B cell (primary cell): ENCODE data around the gene GSDMA. TPM values are rescaled to one million over a fixed set of nuclear protein-coding genes. Genes with fewer than 3 reads are reported as not detected.

ENCODE experiments used
- ATAC-seq: fragments of 200-7000 bp; cut with Tn5 transposase; one replicate; pipeline ENCODE4 v1.10.0; 2021; ENCODE audit warnings: low read depth, mild to moderate bottlenecking, moderate number of reproducible peaks, moderate library complexity
- CTCF ChIA-PET: fragments of 350-600 bp; sonication (Branson Sonifier 250); formaldehyde crosslinking; loops from one replicate; lab custom pipeline; 2021; ENCODE audit warnings: antibody characterized with exemption, inconsistent platforms; lab: Charles Lee
- POLR2A ChIA-PET: fragments of 350-600 bp; sonication (Branson Sonifier 250); formaldehyde crosslinking; loops from one replicate; lab custom pipeline; 2021; ENCODE audit warnings: antibody characterized with exemption; lab: Charles Lee
- DNase-seq: peaks from one replicate; pipeline ENCODE4 v3.0.0; 2013
- H2AFZ ChIP-seq: 2 replicates; pipeline ENCODE4 v1.6.1; 2012; ENCODE audit warnings: mild to moderate bottlenecking, low read depth, low read length; ENCODE audit not compliant: insufficient read depth, poor library complexity, severe bottlenecking
- H3K27ac ChIP-seq, 2 donors: 1 replicate in 1 of 2; 2 replicates in 1 of 2; pipeline ENCODE4 v1.5.1; 2012 to 2013; ENCODE audit warnings: low read length in 2 of 2, mild to moderate bottlenecking in 2 of 2, moderate library complexity in 1 of 2
- H3K27me3 ChIP-seq, 4 experiments: fragments of 200-600 bp in 1 of 4; sonication (generic) in 1 of 4; replicated peaks in 1 of 4; 1 replicate in 2 of 4; 2 replicates in 2 of 4; pipeline versions ENCODE4 v1.6.1 to v1.7.0; 2013 to 2016; ENCODE audit warnings: low read length in 3 of 4, mild to moderate bottlenecking in 2 of 4, mixed read lengths in 1 of 4, moderate library complexity in 1 of 4; ENCODE audit not compliant: insufficient read depth in 4 of 4, control insufficient read depth in 3 of 4; ENCODE audit errors: control extremely low read depth in 1 of 4
- H3K36me3 ChIP-seq, 2 experiments: replicated peaks in 1 of 2; 1 replicate in 1 of 2; 2 replicates in 1 of 2; pipeline versions ENCODE4 v1.6.1 to v1.7.1; 2013; ENCODE audit warnings: low read length in 1 of 2; ENCODE audit not compliant: insufficient read depth in 2 of 2, control insufficient read depth in 1 of 2; ENCODE audit errors: control extremely low read depth in 1 of 2, extremely low read depth in 1 of 2
- H3K4me1 ChIP-seq, 2 donors: fragments of 200-600 bp in 1 of 2; sonication (generic) in 1 of 2; 1 replicate in 1 of 2; 2 replicates in 1 of 2; pipeline versions ENCODE4 v1.5.1 to v1.6.1; 2013 to 2017; ENCODE audit warnings: low read length in 2 of 2; ENCODE audit not compliant: control insufficient read depth in 2 of 2, insufficient read depth in 2 of 2
- H3K4me2 ChIP-seq: replicated peaks from 2 replicates; pipeline ENCODE3; 2012; ENCODE audit warnings: mild to moderate bottlenecking, low read depth, low read length; ENCODE audit not compliant: poor library complexity, severe bottlenecking
- H3K4me3 ChIP-seq, 5 experiments: fragments of 200-600 bp in 1 of 5; sonication (generic) in 1 of 5; 1 replicate in 3 of 5; 2 replicates in 2 of 5; pipeline versions ENCODE4 v1.5.1 to v1.7.0; 2011 to 2016; ENCODE audit warnings: low read length in 4 of 5, mild to moderate bottlenecking in 4 of 5, low read depth in 2 of 5, control low read depth in 1 of 5, moderate library complexity in 1 of 5; ENCODE audit not compliant: insufficient read depth in 1 of 5; ENCODE audit errors: control extremely low read depth in 1 of 5, extremely low read depth in 1 of 5
- H3K79me2 ChIP-seq: fragments of 200-600 bp; sonication (generic); one replicate; pipeline ENCODE4 v1.6.0; 2016; ENCODE audit warnings: low read length; ENCODE audit not compliant: control insufficient read depth, insufficient read depth
- H3K9ac ChIP-seq: fragments of 200-600 bp; sonication (generic); 2 replicates; pipeline ENCODE4 v1.6.1; 2017; ENCODE audit warnings: mild to moderate bottlenecking, low read length, moderate library complexity
- H3K9me3 ChIP-seq, 3 donors: one replicate each; pipeline versions ENCODE4 v1.6.1 to v1.7.1; 2013; ENCODE audit warnings: low read length in 2 of 3; ENCODE audit not compliant: control insufficient read depth in 2 of 3, insufficient read depth in 1 of 3; ENCODE audit errors: control extremely low read depth in 1 of 3
- H4K20me1 ChIP-seq: 2 replicates; pipeline ENCODE4 v1.6.0; 2012; ENCODE audit warnings: mild to moderate bottlenecking, low read length; ENCODE audit not compliant: insufficient read depth, control insufficient read depth, poor library complexity, severe bottlenecking
- H3K27ac Mint-ChIP-seq: one replicate; pipeline ENCODE4 v1.8.0; 2021; ENCODE audit warnings: mixed read lengths
- H3K27me3 Mint-ChIP-seq: one replicate; pipeline ENCODE4 v1.8.0; 2021; ENCODE audit warnings: mixed read lengths
- H3K4me1 Mint-ChIP-seq: one replicate; pipeline ENCODE4 v1.8.0; 2021; ENCODE audit warnings: mixed read lengths
- H3K4me3 Mint-ChIP-seq: one replicate; pipeline ENCODE4 v1.8.0; 2021; ENCODE audit warnings: mixed read lengths
- H3K9me3 Mint-ChIP-seq: one replicate; pipeline ENCODE4 v1.8.0; 2022; ENCODE audit warnings: mixed read lengths; ENCODE audit not compliant: insufficient read depth
- EZH2 ChIP-seq: IDR thresholded peaks from 2 replicates; pipeline ENCODE4 v1.6.1; 2012; ENCODE audit warnings: borderline replicate concordance, low read depth, mild to moderate bottlenecking, moderate library complexity, low read length; ENCODE audit not compliant: insufficient read depth, poor library complexity, severe bottlenecking
- WGBS: methylation state at CpG from one replicate; pipeline ENCODE4 v1.1.5; 2013; ENCODE audit warnings: missing lambda C conversion rate; ENCODE audit not compliant: insufficient coverage; 5-methylcytosine and 5-hydroxymethylcytosine counted together
- intact Hi-C: fragments of 100-400 bp; cut with micrococcal nuclease; formaldehyde crosslinking; loops from one replicate; pipeline ENCODE4 v1.10.0; 2022
- polyA plus RNA-seq: library from polyadenylated mRNA; depleted of rRNA; stranded (reverse); fragments of >200 nt; gene quantifications from 2 replicates; pipeline ENCODE4 v1.2.3, GENCODE V29; 2012
- total RNA-seq, 2 donors: library from RNA; stranded (reverse); fragments of 120-200 nt in 1 of 2; gene quantifications; 1 replicate in 1 of 2; 2 replicates in 1 of 2; pipeline versions ENCODE4 v1.2.3 to v1.2.4, GENCODE V29; 2013 to 2022
- TF ChIP-seq, protein P1 (sequence below): fragments of 200-600 bp; IDR thresholded peaks from one replicate; pipeline ENCODE4 v1.8.0; 2022; ENCODE audit warnings: antibody characterized with exemption, mild to moderate bottlenecking

Gene GSDMA
- total and polyA plus RNA-seq, 2 donors (not counting 1 experiment from before 2014, with no cell fraction given): 0.09 TPM; not detected in 1

GRCh38 chr17:40018211-40019121 lies 55.7 kb downstream of the GSDMA start:
- 86% methylated on average over 8 of the region's 15 CpGs for WGBS
- Histone ChIP-seq H3K4me1 (peaks cover 0 to 3% of the 10 kb centered on the region in 2 donors), H3K27me3 (no peaks in the 10 kb centered on the region), H3K79me2 (no peaks in the 10 kb centered on the region), H4K20me1 (no peaks in the 10 kb centered on the region), H3K36me3 (peaks cover 0 to 46% of the 10 kb centered on the region in 2 experiments), H3K4me3 (no peak overlapping the region), H3K9ac (no peak overlapping the region), H3K4me2 (no peak overlapping the region), H2AFZ (no peak overlapping the region), H3K27ac (no peak overlapping the region), H3K9me3 (no peaks in the 10 kb centered on the region)
- POLR2A ChIA-PET: no interaction called here
- H3K4me1 Mint-ChIP-seq: no peaks in the 10 kb centered on the region
- intact Hi-C loops: no loop called here
- no peaks in the 10 kb centered on the region for H3K9me3 Mint-ChIP-seq
- TF ChIP-seq EZH2: no peak
- TF ChIP-seq, protein P1, sequence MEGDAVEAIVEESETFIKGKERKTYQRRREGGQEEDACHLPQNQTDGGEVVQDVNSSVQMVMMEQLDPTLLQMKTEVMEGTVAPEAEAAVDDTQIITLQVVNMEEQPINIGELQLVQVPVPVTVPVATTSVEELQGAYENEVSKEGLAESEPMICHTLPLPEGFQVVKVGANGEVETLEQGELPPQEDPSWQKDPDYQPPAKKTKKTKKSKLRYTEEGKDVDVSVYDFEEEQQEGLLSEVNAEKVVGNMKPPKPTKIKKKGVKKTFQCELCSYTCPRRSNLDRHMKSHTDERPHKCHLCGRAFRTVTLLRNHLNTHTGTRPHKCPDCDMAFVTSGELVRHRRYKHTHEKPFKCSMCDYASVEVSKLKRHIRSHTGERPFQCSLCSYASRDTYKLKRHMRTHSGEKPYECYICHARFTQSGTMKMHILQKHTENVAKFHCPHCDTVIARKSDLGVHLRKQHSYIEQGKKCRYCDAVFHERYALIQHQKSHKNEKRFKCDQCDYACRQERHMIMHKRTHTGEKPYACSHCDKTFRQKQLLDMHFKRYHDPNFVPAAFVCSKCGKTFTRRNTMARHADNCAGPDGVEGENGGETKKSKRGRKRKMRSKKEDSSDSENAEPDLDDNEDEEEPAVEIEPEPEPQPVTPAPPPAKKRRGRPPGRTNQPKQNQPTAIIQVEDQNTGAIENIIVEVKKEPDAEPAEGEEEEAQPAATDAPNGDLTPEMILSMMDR: no peak
- no peak overlapping the region for H3K27ac Mint-ChIP-seq
- CTCF ChIA-PET: interaction anchor here (0.5 to 4.5 kb wide), 7 partner anchors 9 to 275 kb away, joined by 3 to 20 read pairs (median 4); no protein-coding TSS in a partner anchor
- no peak overlapping the region for H3K4me3 Mint-ChIP-seq
- DNase-seq: no peak
- no peaks in the 10 kb centered on the region for H3K27me3 Mint-ChIP-seq
- no peak for ATAC-seq
